Measurements from ENCODE around the gene CLIC5. TPM values are rescaled to one million over a fixed set of nuclear protein-coding genes. Genes with fewer than 3 reads are reported as not detected.

CLIC5 gene
- polyA plus RNA-seq, 3 donors = not detected

DNA sequence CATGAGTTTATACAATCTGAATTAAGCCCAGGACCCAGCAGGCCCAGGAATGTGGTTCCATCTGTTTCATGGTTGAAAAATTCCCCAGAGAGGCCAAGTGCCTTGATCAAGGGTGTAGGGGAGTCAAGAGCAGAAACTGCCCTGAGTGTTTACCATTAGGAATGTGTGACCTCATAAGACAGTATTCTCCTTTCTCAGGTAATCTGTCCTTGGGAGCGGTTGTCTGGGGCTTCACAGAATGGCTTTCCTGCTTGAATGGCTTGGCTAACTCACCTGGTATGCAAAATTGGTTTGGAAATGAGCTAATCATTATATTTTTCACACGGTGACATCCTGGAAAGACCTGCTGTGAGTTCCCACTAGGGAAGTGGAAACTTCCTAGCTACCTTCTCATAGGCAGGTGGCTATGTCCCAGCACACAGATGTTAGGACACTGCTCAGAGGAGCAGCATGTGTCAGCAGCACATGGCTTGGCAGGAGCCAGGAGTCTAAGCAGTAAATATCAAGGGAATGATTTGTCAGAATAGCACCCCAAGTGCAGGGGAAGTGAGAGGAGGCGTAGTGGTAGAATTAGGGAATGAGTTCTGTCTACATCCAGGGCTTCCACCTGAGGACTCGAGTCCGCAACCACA, 17.7 kb downstream of the CLIC5 start:
- WGBS (ENCODE audit: insufficient coverage) = 100% methylated on average over 2 of the region's 5 CpGs
- DNase-seq = no peak
- intact Hi-C loops (cut with micrococcal nuclease) = no loop called here
- Mint-ChIP-seq H3K27ac (no peak overlapping the region), H3K27me3 (ENCODE audit: low read depth in 3 of 3) (peaks cover 1 to 3% (median 3%) of the 10 kb centered on the region in 3 donors), H3K9me3 (peaks cover 0 to 3% (median 2%) of the 10 kb centered on the region in 7 donors), H3K4me1 (no peaks in the 10 kb centered on the region), H3K4me3 (no peak overlapping the region), H3K36me3 (no peaks in the 10 kb centered on the region)
- Histone ChIP-seq H3K9ac (ENCODE audit: insufficient read depth, low read length, poor library complexity, severe bottlenecking) (no peak overlapping the region), H3K27ac (ENCODE audit: low read depth in 1 of 2, low read length in 2 of 2) (no peak overlapping the region), H3K79me2 (ENCODE audit: insufficient read depth, low read length) (no peaks in the 10 kb centered on the region), H2AFZ (ENCODE audit: insufficient read depth, low read depth, low read length, poor library complexity, severe bottlenecking) (no peak overlapping the region), H3K27me3 (ENCODE audit: control insufficient read depth in 2 of 2, insufficient read depth in 2 of 2, low read length in 2 of 2) (no peaks in the 10 kb centered on the region), H3K4me3 (replicated peaks in 1 of 3; ENCODE audit: low read depth in 2 of 3, low read length in 3 of 3) (no peak overlapping the region), H3K4me2 (replicated peaks; ENCODE audit: extremely low read depth, low read length, poor library complexity, severe bottlenecking) (no peak overlapping the region), H3K9me3 (replicated peaks in 1 of 2; ENCODE audit: control insufficient read depth in 1 of 2, insufficient read depth in 1 of 2, low read length in 2 of 2) (no peaks in the 10 kb centered on the region), H3K4me1 (ENCODE audit: control insufficient read depth in 1 of 2, insufficient read depth in 2 of 2, low read length in 2 of 2) (no peaks in the 10 kb centered on the region), H3K36me3 (replicated peaks in 1 of 2; ENCODE audit: control insufficient read depth in 1 of 2, insufficient read depth in 2 of 2, low read length in 2 of 2) (no peaks in the 10 kb centered on the region), H4K20me1 (ENCODE audit: insufficient read depth, low read length) (no peaks in the 10 kb centered on the region)
- no peak for TF ChIP-seq CTCF (IDR thresholded peaks at IDR 0.05)

GRCh38 chr6:45991189-45991588, 24.5 kb downstream of the CLIC5 start:
- no peaks in the 10 kb centered on the region for H3K27me3 ChIP-seq (ENCODE audit: control insufficient read depth in 2 of 2, insufficient read depth in 2 of 2, low read length in 2 of 2)
- peaks cover 0 to 2% (median 0%) of the 10 kb centered on the region in 7 donors for H3K9me3 Mint-ChIP-seq
- H3K79me2 ChIP-seq (ENCODE audit: insufficient read depth, low read length) = no peaks in the 10 kb centered on the region
- no peak overlapping the region for H3K4me2 ChIP-seq (replicated peaks; ENCODE audit: extremely low read depth, low read length, poor library complexity, severe bottlenecking)
- H3K36me3 ChIP-seq (replicated peaks in 1 of 2; ENCODE audit: control insufficient read depth in 1 of 2, insufficient read depth in 2 of 2, low read length in 2 of 2) = no peaks in the 10 kb centered on the region
- H3K9me3 ChIP-seq (replicated peaks in 1 of 2; ENCODE audit: control insufficient read depth in 1 of 2, insufficient read depth in 1 of 2, low read length in 2 of 2) = no peaks in the 10 kb centered on the region
- TF ChIP-seq CTCF (IDR thresholded peaks at IDR 0.05) = no peak
- H3K9ac ChIP-seq (ENCODE audit: insufficient read depth, low read length, poor library complexity, severe bottlenecking) = no peak overlapping the region
- H3K27ac ChIP-seq (ENCODE audit: low read depth in 1 of 2, low read length in 2 of 2) = no peak overlapping the region
- no peaks in the 10 kb centered on the region for H3K4me1 ChIP-seq (ENCODE audit: control insufficient read depth in 1 of 2, insufficient read depth in 2 of 2, low read length in 2 of 2)
- H4K20me1 ChIP-seq (ENCODE audit: insufficient read depth, low read length) = no peaks in the 10 kb centered on the region
- no peak overlapping the region for H3K27ac Mint-ChIP-seq
- H3K4me3 Mint-ChIP-seq = no peak overlapping the region
- H3K27me3 Mint-ChIP-seq (ENCODE audit: low read depth in 3 of 3) = peaks cover 0 to 2% (median 0%) of the 10 kb centered on the region in 3 donors
- H2AFZ ChIP-seq (ENCODE audit: insufficient read depth, low read depth, low read length, poor library complexity, severe bottlenecking) = no peak overlapping the region
- H3K4me1 Mint-ChIP-seq = no peaks in the 10 kb centered on the region
- no peaks in the 10 kb centered on the region for H3K36me3 Mint-ChIP-seq
- WGBS (ENCODE audit: insufficient coverage) = no CpG with 5 or more reads among the region's 1 CpG
- H3K4me3 ChIP-seq (replicated peaks in 1 of 3; ENCODE audit: low read depth in 2 of 3, low read length in 3 of 3) = no peak overlapping the region
- intact Hi-C loops (cut with micrococcal nuclease) = no loop called here
- no peak for DNase-seq

All from CD14-positive monocyte (primary cell).